Renal cortex interstitium (tissue), 15 donors: ENCODE data around the gene GCNA. TPM values are rescaled to one million over a fixed set of nuclear protein-coding genes. Genes with fewer than 3 reads are reported as not detected.

Source experiments
- DNase-seq, 11 donors: peaks; one replicate each; pipeline ENCODE4 v3.0.0-alpha.2; 2013; ENCODE audit warnings: low read depth in 9 of 11, low spot score in 4 of 11; ENCODE audit errors: extremely low read depth in 1 of 11
- long read RNA-seq, 16 experiments: transcript quantifications; one replicate each; lab custom pipeline, GENCODE V29; 2026
- polyA plus RNA-seq, 3 donors: library from polyadenylated mRNA; unstranded; fragments of 120-200 nt; gene quantifications; one replicate each; pipeline ENCODE4 v1.2.1, GENCODE V29; 2013; ENCODE audit not compliant: insufficient read length in 3 of 3

Gene GCNA, protein sequence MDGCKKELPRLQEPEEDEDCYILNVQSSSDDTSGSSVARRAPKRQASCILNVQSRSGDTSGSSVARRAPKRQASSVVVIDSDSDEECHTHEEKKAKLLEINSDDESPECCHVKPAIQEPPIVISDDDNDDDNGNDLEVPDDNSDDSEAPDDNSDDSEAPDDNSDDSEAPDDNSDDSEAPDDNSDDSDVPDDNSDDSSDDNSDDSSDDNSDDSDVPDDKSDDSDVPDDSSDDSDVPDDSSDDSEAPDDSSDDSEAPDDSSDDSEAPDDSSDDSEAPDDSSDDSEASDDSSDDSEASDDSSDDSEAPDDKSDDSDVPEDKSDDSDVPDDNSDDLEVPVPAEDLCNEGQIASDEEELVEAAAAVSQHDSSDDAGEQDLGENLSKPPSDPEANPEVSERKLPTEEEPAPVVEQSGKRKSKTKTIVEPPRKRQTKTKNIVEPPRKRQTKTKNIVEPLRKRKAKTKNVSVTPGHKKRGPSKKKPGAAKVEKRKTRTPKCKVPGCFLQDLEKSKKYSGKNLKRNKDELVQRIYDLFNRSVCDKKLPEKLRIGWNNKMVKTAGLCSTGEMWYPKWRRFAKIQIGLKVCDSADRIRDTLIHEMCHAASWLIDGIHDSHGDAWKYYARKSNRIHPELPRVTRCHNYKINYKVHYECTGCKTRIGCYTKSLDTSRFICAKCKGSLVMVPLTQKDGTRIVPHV
- 1 to 10 TPM; 2.3 to 3.4 (median 2.7) TPM for polyA plus RNA-seq
- long read RNA-seq, donor 1 = 0 reads
- long read RNA-seq, donor 2 = 0 reads
- long read RNA-seq, donor 3 = 0 reads
- long read RNA-seq, donor 4 = 0 reads
- long read RNA-seq, donor 5, partial matches to known transcripts = 0 of 1 reads
- long read RNA-seq, donor 5, other reads (novel, unspliced or antisense) = 0 of 1 reads
- long read RNA-seq, donor 6 = 0 reads
- long read RNA-seq, donor 7 = 0 reads
- long read RNA-seq, donor 8 = 0 reads
- long read RNA-seq, donor 9 = 0 reads
- long read RNA-seq, donor 10 = 0 reads
- long read RNA-seq, donor 11 = 0 reads
- long read RNA-seq, donor 12 = 0 reads
- long read RNA-seq, donor 13 = 0 reads
- long read RNA-seq, donor 14 = 0 reads
- long read RNA-seq, donor 15 = 0 reads
- long read RNA-seq, donor 16 = 0 reads

DNA sequence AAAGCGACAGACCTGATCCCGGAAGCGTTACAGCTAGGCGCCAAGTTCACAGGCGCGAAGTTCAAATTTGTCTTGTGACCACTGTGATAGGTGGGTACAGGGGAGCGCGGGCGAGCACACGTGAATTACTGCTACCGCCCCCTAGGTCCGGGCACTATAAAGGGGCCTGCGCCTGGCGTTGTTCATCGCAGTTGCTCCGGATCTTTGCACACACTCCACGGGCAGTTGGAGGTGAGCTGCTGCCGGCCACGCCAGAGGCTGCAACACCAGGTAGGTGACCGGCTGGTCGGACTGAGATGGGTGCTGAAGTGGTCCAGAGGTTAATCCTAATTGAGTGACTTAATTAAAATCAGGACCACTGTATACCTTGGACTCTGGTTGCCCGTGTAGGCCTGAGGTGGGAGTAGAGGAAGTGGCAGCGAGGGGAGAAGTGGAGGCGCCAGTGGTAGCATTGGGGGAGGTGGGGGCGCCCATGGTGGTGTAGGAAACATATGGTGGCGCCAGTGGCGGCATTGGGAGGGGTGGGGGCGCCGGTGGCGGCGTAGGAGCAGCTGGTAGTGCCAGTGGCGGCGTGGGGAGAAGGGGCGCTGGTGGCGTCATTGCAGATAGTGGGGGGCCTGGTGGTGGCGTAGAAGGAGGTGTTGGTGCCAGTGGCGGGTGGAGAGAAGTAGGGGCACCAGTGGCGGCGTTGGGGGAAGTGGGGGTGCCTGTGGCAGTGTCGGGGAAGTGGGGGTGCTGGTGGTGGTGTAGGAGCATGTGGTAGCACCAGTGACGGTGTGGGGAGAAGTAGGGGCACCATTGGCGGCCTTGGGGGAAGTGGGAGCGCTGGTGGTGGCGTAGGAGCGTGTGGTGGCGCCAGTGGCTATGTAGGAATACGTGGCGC is at the start of gene GCNA:
Gene GCNA, plus strand, starts transcription at position 185 of the 883 bp plus-strand sequence. CDS start 2,385 bp downstream, outside the sequence.
- DNase-seq = no peak

DNA sequence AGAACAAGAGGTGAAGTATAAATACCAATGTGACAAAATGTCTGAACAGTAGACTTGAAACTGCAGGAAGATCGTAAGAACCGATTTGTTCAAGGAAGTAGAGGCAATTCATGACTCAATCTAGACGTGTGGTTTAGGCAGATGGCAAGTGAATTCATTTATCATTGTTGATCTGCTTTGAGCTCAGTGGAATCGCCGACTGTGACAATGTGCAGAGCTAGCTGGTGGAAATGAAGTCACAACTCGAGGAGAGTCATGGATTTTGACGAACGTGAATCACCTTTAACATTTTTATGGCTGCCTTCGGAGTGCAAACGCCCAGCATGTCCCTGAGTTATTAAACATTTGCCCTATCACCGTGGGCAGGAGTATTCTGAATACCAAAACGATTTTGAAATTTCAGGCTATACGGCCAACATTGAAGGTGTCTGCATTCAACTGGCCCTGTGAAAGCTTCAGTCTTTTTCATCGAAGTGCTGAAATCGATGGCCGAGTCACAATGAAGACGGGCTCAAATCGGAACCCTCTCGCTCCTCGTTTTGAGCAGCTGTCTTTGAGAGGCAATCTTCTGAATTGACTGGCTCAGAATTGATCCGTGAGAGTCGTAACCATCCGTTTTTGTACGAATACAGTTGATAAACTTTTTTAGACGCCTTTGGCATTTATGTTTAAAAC is 46.0 kb upstream of the GCNA start:
- no peak for DNase-seq

DNA sequence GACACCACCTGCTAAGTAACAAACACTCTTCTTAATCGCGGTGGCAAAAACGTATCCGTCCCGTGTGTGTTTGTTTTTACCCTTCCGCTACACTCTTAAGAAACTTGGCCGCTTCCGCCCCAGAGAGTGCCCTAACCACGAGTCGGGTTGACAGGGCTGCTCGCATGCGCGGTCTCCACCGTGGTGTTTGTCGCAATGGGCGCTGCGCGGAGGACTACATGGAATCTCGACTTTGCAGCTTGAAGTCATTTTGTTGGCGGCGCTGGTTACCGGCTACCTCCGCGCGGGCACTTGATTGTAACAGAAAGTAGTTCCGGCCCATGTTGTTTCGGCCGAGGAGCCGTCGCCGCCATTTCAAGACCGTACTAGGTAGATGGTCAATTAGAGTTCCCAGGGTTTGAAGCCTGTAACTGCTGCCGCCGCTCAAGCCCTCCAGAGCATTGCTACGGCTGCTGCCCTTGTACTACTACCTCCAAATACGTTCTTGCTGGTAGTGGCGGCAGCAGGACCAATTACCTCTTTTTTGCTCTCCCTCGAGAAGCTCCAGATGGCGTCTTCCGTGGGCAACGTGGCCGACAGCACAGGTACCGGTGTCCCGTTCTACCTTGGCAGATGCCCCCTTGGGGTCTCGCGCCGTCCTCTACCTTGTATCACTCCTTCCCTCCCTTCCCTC is 45.3 kb upstream of the GCNA start, which contains the start of gene OGT:
Gene OGT, plus strand, starts transcription at position 352 of the 673 bp plus-strand sequence. Its CDS starts 196 bp downstream, at position 548.
- peak; percentile 71 to 95 (median 90) for DNase-seq

DNA sequence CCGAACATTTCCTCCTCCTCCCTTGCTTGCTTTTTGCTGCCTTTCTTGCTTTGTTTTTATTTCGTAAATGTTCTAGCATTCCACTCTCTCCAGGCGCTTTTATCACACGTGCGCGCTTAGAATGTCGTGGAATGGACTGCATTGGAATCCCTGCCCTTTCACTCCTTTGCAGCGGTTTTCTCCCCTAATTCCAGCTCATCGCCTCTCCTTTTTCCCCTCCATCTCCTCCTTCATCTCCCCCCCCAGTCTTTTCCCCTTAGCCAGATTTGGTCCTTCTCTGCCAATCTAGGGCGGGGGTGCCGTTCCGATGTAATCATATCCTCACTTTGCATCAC is 44.8 kb upstream of the GCNA start:
- DNase-seq = no peak

DNA sequence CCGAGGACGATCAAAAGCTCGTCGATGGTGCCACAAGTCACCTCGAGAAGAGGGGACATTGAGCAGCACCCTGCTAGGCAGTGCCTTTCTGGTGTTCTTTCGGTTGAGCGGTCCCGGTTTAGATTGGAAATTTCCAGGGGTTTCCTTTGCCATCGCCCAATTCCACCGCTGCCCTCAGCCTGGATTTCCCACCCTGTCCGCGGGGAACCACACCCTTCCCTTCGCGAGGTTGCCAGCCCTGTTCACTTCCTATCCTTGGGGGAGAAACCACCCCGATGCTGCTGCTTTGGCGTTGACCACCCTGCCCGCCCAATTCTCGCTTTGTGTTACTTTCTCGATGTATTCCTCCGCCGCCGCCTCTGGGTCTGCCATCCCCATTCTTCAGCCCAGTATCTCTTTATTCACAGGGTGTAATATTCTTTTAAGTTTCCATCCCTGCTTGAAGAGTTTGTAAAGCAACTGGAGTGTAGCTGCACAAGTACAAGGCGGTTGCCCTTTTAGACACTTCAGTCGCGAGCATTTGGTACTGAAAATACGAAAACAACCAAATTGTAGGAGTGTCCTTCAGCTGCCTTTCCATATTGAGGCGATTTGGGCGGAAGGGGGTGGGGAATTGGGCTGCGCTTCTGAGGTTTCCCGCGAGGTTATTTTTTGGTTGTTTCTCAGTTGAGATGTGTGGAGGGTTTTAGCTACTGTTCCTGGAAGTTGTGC is 44.2 kb upstream of the GCNA start:
- DNase-seq = peak in 2 of 11 donors; percentile 17 to 35

DNA sequence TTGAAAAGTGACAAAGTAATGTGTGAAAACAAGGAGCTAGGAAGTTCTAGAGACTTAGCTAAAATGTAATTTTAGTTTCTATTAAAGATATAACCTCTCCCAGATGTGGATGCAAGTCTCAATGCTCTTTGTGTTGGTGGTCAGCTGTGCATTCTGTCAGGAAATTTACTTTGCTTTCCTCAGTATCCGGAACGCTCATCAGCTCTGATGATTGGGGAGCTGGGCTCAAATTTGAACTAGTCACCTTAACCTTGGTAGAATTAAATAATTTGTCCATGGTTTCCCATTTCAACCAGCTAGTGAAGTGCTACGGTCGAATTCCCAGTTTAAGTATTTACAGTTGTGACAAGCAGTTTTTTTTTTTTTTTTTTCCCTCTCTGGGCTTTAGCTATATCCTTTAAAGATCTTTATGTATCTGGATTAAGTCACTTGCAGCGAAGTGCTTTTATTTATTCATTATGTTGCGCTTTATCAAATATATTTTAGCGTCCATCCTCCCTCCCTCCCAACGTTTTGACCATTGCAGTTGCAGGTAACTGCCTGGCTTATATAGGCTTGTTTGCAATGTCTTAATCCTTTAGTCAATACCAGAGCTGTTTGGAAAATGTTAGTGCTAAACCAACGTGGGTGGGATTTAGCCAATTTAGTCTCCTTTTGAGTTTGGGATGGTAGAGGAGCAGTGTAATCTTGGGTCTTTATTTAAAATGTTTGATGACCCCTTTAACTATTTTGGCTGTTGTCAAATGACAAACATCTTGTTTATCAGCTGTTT is 43.3 kb upstream of the GCNA start:
- no peak for DNase-seq

DNA sequence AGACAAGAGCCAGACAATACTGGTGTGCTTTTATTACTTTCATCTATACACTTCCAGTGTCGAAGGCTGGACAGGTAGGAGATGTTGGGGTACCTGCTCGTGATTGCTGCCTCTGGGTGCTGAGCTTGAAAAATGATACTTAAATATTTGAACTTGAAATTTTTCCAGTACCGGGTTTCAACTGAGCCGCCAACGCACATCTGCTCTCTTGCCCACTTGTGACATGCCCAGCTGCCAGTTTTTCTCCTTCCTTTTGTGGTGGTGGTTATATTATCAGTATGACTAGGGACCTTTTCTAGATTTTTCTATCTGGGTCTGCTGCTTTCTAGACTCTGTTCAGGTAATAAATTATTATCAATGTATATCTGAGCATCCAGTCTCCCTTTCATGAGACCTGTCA is 42.0 kb upstream of the GCNA start:
- no peak for DNase-seq

DNA sequence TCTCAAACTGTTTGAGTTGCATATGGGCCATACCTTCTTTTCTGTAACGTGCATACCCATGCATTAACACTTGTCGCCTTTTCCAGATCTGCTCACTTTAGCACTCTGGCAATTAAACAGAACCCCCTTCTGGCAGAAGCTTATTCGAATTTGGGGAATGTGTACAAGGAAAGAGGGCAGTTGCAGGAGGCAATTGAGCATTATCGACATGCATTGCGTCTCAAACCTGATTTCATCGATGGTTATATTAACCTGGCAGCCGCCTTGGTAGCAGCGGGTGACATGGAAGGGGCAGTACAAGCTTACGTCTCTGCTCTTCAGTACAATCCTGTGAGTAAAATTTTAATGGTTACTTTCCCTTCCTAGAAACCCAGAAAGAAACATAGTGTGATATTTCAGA is 40.5 kb upstream of the GCNA start:
- DNase-seq = no peak

DNA sequence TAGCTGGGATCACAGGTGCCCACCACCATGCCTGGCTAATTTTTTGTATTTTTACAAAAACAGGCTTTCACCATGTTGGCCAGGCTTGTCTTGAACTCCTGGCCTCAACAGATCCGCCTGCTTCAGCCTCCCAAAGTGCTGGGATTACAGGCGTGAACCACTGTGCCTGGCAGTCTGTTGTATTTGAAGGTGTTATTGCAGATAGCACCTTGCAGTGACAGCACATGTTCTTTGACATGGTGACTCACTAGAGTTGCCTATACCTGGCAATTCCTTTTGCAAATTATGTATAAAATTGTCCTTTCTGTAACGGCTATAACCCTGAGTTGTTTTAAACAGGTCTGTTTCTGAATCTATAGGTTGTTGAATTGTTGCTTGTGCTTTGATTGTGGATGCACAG is 37.4 kb upstream of the GCNA start:
- no peak for DNase-seq

DNA sequence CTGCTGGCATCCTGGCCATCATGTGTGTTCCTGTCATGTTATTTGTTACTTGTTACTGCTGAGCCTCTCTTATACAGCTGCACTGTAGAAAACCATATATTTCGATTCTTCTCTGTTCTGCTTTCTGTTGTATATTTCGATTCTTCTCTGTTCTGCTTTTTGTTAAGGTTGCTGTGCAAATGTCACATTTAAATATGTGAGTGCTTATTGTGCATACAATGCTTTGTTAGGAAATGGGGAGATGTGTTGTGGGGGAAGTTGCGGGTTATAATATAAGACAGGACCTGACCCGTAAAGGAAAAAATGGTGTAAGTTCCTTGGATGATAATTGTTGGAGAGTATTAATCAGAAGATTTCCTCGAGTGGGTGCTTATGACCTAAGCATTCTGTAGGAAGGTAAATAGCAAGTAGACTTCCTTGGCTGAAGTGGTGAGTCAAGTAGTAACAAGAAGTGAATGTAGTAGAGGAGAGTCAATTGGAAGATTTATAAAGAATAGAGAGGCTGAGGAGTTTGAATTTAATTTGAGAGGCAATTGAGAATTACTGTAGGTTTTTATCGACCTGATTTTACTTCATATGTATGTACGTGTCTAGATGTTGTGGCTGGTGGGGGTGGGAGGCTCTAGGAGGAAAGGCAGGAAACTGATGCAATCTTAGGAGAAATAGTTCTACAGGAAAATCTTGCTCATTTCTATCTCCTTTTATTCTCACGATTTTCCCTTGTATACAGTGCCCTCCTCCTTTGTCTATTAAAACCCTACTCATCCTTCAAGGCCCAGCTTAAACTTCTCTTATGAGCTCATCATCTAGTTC is 36.8 kb upstream of the GCNA start:
- DNase-seq = no peak

DNA sequence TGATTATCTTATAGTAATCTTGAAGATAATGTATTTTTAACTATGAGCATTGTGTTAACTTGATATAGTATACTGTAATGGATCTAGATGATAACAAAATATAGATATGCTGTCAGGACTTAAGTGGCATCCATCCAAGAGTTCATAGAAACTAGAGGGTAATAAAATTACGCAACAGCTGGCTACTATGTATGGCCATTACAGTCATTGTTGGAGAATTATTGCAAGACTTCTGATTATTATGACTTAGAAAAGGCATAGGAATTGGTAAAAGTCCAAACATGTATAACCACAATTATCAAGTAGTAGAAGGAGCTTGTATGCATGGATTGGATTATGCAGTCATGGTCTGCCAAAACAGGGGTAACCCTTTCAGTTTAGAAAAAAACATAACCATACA is 35.8 kb upstream of the GCNA start:
- no peak for DNase-seq

DNA sequence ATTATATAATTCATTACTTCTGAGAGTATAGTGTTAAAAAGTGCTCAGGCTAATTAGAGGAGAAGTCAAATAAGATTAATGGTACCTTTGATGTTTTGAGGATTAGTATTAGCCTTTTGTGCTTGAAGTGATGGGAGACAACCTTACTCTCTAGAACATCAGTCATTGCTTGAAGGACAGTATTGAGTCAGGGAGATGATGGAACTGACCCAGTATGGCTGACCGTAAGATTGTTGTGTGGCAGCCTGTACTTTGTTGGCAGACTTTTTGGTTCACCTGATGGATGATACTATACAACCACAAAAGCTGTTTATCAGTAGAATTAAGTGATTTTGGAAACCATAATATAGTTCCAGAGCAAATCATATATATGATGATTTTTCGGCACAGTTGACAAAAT is 35.4 kb upstream of the GCNA start:
- DNase-seq = no peak

DNA sequence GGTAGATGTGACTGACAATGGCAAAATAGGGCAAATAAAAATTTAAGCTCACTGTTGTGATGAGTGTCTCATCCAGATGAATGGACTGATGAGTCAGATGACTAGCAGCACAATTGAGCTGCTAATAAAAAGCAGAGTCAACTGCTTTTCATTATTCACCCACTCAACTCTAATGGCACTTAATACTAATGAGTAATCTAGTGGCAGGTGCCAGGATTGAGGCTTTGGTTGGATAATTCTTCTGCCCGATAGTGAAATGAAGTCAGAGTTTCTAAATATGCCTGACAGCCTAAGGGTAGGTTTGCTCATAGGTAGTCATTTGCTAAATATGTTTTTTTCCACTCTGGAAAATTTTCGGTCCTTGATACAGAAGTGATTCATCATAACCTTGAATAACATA is 34.9 kb upstream of the GCNA start:
- DNase-seq = no peak

DNA sequence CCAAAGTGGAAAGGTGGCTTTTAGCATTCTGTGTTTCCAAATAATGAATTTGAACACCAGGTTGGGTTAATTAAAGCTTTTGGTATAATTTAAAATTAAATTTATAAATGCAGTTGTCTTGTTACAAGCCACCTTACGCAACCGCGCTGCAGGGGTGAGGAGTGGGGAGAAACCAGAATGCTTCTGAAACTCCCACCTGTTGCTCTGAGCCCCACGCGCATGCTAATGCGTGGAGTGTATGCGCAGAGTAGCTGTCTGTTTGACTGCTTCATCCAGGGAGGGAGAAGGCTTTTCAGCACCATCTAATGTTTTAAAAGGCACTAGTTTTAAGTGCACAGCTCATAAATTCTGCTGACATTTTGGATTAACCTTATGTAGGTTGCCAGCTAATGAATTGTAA is 32.9 kb upstream of the GCNA start:
- DNase-seq = no peak

DNA sequence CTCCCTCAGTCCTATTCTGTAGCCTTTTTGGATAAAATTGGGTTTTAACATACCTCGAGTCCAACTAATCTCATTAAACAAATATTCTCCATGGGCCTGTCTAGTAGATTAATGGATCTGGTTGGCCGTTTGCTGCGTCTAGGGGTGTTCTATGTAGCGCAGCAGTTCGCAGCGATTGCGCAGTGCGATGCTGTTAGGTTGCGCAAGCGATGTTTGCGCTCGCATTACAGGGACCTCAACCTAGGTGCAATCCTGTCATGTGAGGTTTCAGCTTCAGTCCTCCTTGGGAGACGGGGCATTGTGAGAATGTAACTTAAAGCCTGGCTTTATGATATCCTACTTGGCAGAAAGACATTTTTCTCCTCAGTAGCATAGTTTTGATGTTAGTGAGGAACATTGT is 31.4 kb upstream of the GCNA start:
- DNase-seq = no peak

DNA sequence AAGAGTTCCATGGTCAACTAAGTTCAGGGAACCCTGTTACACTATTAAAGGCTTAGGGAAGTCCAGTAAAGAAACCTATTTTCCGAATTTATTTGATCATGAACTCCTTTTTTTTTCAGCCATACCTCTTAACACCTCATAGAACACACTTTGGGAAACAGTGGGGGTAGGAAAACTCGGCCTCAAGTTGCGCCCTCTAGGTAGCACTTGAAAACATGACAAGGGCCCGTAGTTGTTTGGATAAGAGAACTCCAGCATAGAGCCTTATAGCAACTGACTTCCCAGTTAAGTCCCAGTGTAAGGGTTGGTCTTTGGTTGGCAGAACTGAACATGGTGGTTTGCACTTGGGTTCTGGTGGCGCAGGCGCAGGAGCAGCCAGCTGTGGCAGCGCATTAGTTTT is 30.9 kb upstream of the GCNA start:
- DNase-seq = no peak
